SK-N-MC (cell line): ENCODE data around the gene WDFY4.

Source experiments
- EZH2 ChIP-seq: fragments of 200-600 bp; sonication (generic); IDR thresholded peaks from one replicate; pipeline ENCODE4 v1.6.1; 2017; ENCODE audit warnings: antibody characterized with exemption
- POLR2AphosphoS5 ChIP-seq: IDR thresholded peaks from 2 replicates; pipeline ENCODE4 v1.6.1; 2012; ENCODE audit warnings: mild to moderate bottlenecking, low read depth, low read length, borderline replicate concordance

GRCh38 chr10:48947690-48948469 lies 263.2 kb downstream of the WDFY4 start:
- no peak for TF ChIP-seq POLR2AphosphoS5
- TF ChIP-seq EZH2: no peak
